IMR-90 (cell line): ENCODE data around the gene LY86. TPM values are rescaled to one million over a fixed set of nuclear protein-coding genes. Genes with fewer than 3 reads are reported as not detected.

ENCODE experiments used
- ATAC-seq: fragments of 200-7000 bp; cut with Tn5 transposase; 2 replicates; pipeline ENCODE4 v1.9.1; 2020; ENCODE audit warnings: low read depth, mild to moderate bottlenecking, moderate library complexity
- BruUV-seq: library from RNA; stranded (reverse); fragments of 400-500 nt; replicated peaks from 2 replicates; lab custom pipeline; 2021; lab: Mats Ljungman, UMichigan
- CTCF ChIA-PET: fragments of 300-600 bp; formaldehyde crosslinking; extraction: SDS; loops from one replicate; lab custom pipeline; 2021; ENCODE audit warnings: antibody characterized with exemption; lab: Yijun Ruan, JAX
- POLR2A ChIA-PET: fragments of 300-600 bp; sonication (Branson Sonifier 250); formaldehyde crosslinking; loops from one replicate; lab custom pipeline; 2022; ENCODE audit warnings: antibody characterized with exemption; ENCODE audit not compliant: unreplicated experiment; lab: Charles Lee
- DNase-seq: peaks from one replicate; pipeline ENCODE4 v3.0.0; 2013
- H2AFZ ChIP-seq: replicated peaks from 2 replicates; pipeline ENCODE3; 2013; ENCODE audit warnings: low read length, mild to moderate bottlenecking; ENCODE audit not compliant: poor library complexity
- H2AK5ac ChIP-seq: 2 replicates; pipeline ENCODE4 v1.6.1; 2013; ENCODE audit warnings: low read depth, low read length, inconsistent platforms
- H2AK9ac ChIP-seq: replicated peaks from 2 replicates; pipeline ENCODE3; 2013; ENCODE audit warnings: mild to moderate bottlenecking, low read depth, low read length, moderate library complexity; ENCODE audit not compliant: poor library complexity
- H2BK120ac ChIP-seq: 2 replicates; pipeline ENCODE4 v1.6.1; 2013; ENCODE audit warnings: low read depth, low read length, inconsistent platforms
- H2BK15ac ChIP-seq: 3 replicates; pipeline ENCODE4 v1.6.1; 2013; ENCODE audit warnings: low read depth, low read length, inconsistent platforms
- H2BK20ac ChIP-seq: 2 replicates; pipeline ENCODE4 v1.6.1; 2013; ENCODE audit warnings: low read depth, mild to moderate bottlenecking, inconsistent platforms, low read length, moderate library complexity
- H2BK5ac ChIP-seq: 2 replicates; pipeline ENCODE4 v1.6.1; 2013; ENCODE audit warnings: mild to moderate bottlenecking, low read depth, low read length, inconsistent platforms; ENCODE audit not compliant: poor library complexity, severe bottlenecking
- H3K14ac ChIP-seq: replicated peaks from 2 replicates; pipeline ENCODE4 v1.6.1; 2013; ENCODE audit warnings: low read depth, low read length, inconsistent platforms
- H3K18ac ChIP-seq: 2 replicates; pipeline ENCODE4 v1.6.1; 2013; ENCODE audit warnings: low read depth, low read length, control low read depth
- H3K23ac ChIP-seq: 2 replicates; pipeline ENCODE4 v1.6.1; 2013; ENCODE audit warnings: low read depth, low read length, inconsistent platforms
- H3K27ac ChIP-seq: 2 replicates; pipeline ENCODE4 v1.5.1; 2013; ENCODE audit warnings: mild to moderate bottlenecking, control low read depth, low read length; ENCODE audit not compliant: insufficient read depth
- H3K27me3 ChIP-seq: 2 replicates; pipeline ENCODE4 v1.6.1; 2013; ENCODE audit warnings: low read length; ENCODE audit not compliant: control insufficient read depth, insufficient read depth
- H3K36me3 ChIP-seq: 2 replicates; pipeline ENCODE4 v1.6.1; 2013; ENCODE audit warnings: low read length, mixed read lengths; ENCODE audit not compliant: control insufficient read depth, insufficient read depth
- H3K4ac ChIP-seq: 2 replicates; pipeline ENCODE4 v1.6.1; 2013; ENCODE audit warnings: low read depth, low read length, inconsistent platforms
- H3K4me1 ChIP-seq: 2 replicates; pipeline ENCODE4 v1.6.1; 2013; ENCODE audit warnings: low read length, mixed read lengths; ENCODE audit not compliant: control insufficient read depth, insufficient read depth
- H3K4me2 ChIP-seq: 2 replicates; pipeline ENCODE4 v1.6.1; 2013; ENCODE audit warnings: low read depth, mild to moderate bottlenecking, control low read depth, low read length, moderate library complexity
- H3K4me3 ChIP-seq: 2 replicates; pipeline ENCODE4 v1.5.1; 2013; ENCODE audit warnings: low read depth, mild to moderate bottlenecking, control low read depth, low read length, moderate library complexity; ENCODE audit not compliant: insufficient read depth
- H3K56ac ChIP-seq: 2 replicates; pipeline ENCODE4 v1.6.1; 2013; ENCODE audit warnings: low read length, inconsistent platforms; ENCODE audit not compliant: insufficient read depth; ENCODE audit errors: extremely low read depth
- H3K79me1 ChIP-seq, 2 experiments: 2 replicates each; pipeline ENCODE4 v1.6.1; 2013; ENCODE audit warnings: low read length in 2 of 2, inconsistent platforms in 1 of 2, low read depth in 1 of 2
- H3K9ac ChIP-seq: 2 replicates; pipeline ENCODE4 v1.6.1; 2013; ENCODE audit warnings: low read depth, low read length, control low read depth
- H3K9me1 ChIP-seq: 2 replicates; pipeline ENCODE4 v1.6.1; 2013; ENCODE audit warnings: low read length, inconsistent platforms; ENCODE audit not compliant: insufficient read depth
- H3K9me3 ChIP-seq: 2 replicates; pipeline ENCODE4 v1.6.1; 2013; ENCODE audit warnings: low read length; ENCODE audit not compliant: control insufficient read depth, insufficient read depth
- H4K20me1 ChIP-seq: 2 replicates; pipeline ENCODE4 v1.6.1; 2013; ENCODE audit warnings: low read length, inconsistent platforms; ENCODE audit not compliant: insufficient read depth
- H4K5ac ChIP-seq: 2 replicates; pipeline ENCODE4 v1.6.1; 2013; ENCODE audit warnings: mild to moderate bottlenecking, low read depth, low read length, control low read depth
- H4K8ac ChIP-seq, 2 experiments: 2 replicates each; pipeline ENCODE4 v1.6.1; 2013; ENCODE audit warnings: low read depth in 2 of 2, low read length in 2 of 2, control low read depth in 1 of 2, inconsistent platforms in 1 of 2
- H4K91ac ChIP-seq: 2 replicates; pipeline ENCODE4 v1.6.1; 2013; ENCODE audit warnings: low read depth, low read length, inconsistent platforms; ENCODE audit not compliant: insufficient read depth
- BHLHE40 ChIP-seq: fragments of 150-350 bp; IDR thresholded peaks from 2 replicates; pipeline ENCODE4 v1.6.1; 2016; ENCODE audit warnings: mild to moderate bottlenecking, low read depth, low read length
- CHD1 ChIP-seq: IDR thresholded peaks from 2 replicates; pipeline ENCODE4 v1.6.1; 2012; ENCODE audit warnings: low read depth, low read length, improper control_type of control experiment
- CTCF ChIP-seq: conservative IDR thresholded peaks from 2 replicates; pipeline ENCODE4 v1.5.1; 2012; ENCODE audit warnings: mild to moderate bottlenecking, low read depth, low read length, improper control_type of control experiment
- ELK1 ChIP-seq: fragments of 150-350 bp; IDR thresholded peaks from 2 replicates; pipeline ENCODE4 v1.6.1; 2016; ENCODE audit warnings: low read depth, mild to moderate bottlenecking, low read length, moderate library complexity, borderline replicate concordance
- FOS ChIP-seq: fragments of 150-350 bp; IDR thresholded peaks from 2 replicates; pipeline ENCODE4 v1.6.1; 2016; ENCODE audit warnings: low read depth, low read length
- MAFK ChIP-seq: IDR thresholded peaks from 2 replicates; pipeline ENCODE4 v1.6.1; 2012; ENCODE audit warnings: low read depth, low read length, improper control_type of control experiment
- MAZ ChIP-seq: IDR thresholded peaks from 2 replicates; pipeline ENCODE4 v1.6.1; 2012; ENCODE audit warnings: low read depth, mild to moderate bottlenecking, low read length, improper control_type of control experiment, moderate library complexity, borderline replicate concordance
- MXI1 ChIP-seq: IDR thresholded peaks from 2 replicates; pipeline ENCODE4 v1.6.1; 2012; ENCODE audit warnings: low read depth, mild to moderate bottlenecking, low read length, moderate library complexity, borderline replicate concordance
- NFE2L2 ChIP-seq: fragments of 150-350 bp; IDR thresholded peaks from 2 replicates; pipeline ENCODE4 v1.6.1; 2016; ENCODE audit warnings: low read depth, mild to moderate bottlenecking, low read length
- POLR2A ChIP-seq: IDR thresholded peaks from 2 replicates; pipeline ENCODE4 v1.6.1; 2012; ENCODE audit warnings: mild to moderate bottlenecking, low read depth, low read length
- RCOR1 ChIP-seq: IDR thresholded peaks from 2 replicates; pipeline ENCODE4 v1.6.1; 2012; ENCODE audit warnings: mild to moderate bottlenecking, low read length, improper control_type of control experiment; ENCODE audit not compliant: insufficient replicate concordance
- SMC3 ChIP-seq: fragments of 150-350 bp; IDR thresholded peaks from 2 replicates; pipeline ENCODE4 v1.6.1; 2016; ENCODE audit warnings: low read depth, mild to moderate bottlenecking, antibody characterized with exemption, low read length, moderate library complexity
- USF2 ChIP-seq: fragments of 150-350 bp; IDR thresholded peaks from 2 replicates; pipeline ENCODE4 v1.6.1; 2017; ENCODE audit warnings: mild to moderate bottlenecking, antibody characterized with exemption, low read length, low read depth
- WGBS, 2 experiments: methylation state at CpG; one replicate each; pipeline versions ENCODE4 v1.1.5 to v1.1.7; 2013; ENCODE audit warnings: missing lambda C conversion rate in 2 of 2; ENCODE audit not compliant: insufficient read length in 1 of 2; ENCODE audit errors: extremely low coverage in 2 of 2; 5-methylcytosine and 5-hydroxymethylcytosine counted together
- dilution Hi-C: fragments of 300-500 bp; cut with HindIII; formaldehyde crosslinking; loops from one replicate; pipeline ENCODE4 v1.14.3; 2018; ENCODE audit warnings: low sequenced_read_pairs; ENCODE audit not compliant: unreplicated experiment
- in situ Hi-C: fragments of 300-500 bp; cut with MboI; formaldehyde crosslinking; loops from 3 replicates; pipeline ENCODE4 v1.14.3; 2019; ENCODE audit warnings: low sequenced_read_pairs, inconsistent platforms, mixed read lengths
- intact Hi-C: fragments of 100-400 bp; cut with micrococcal nuclease; formaldehyde crosslinking; loops from 2 replicates; pipeline ENCODE4 v1.10.0; 2022
- polyA plus RNA-seq, 3 experiments: library from polyadenylated mRNA; depleted of rRNA; stranded (reverse); fragments of >200 nt; gene quantifications; 2 replicates each; pipeline ENCODE4 v1.2.3, GENCODE V29; 2012; ENCODE audit warnings: low replicate concordance in 1 of 3
- total RNA-seq: library from RNA; depleted of rRNA; stranded (reverse); fragments of >200 nt; gene quantifications from 2 replicates; pipeline ENCODE4 v1.2.3, GENCODE V29; 2012

The LY86 gene
- total and polyA plus RNA-seq, 2 of the 4 experiments (the other 2 are of a cell fraction) = not detected

- TF ChIP-seq RCOR1 = no peak
These were observed 1.6 kb upstream of the LY86 start (continued) for GRCh38 chr6:6586671-6587526.

GRCh38 chr6:6587696-6588063, 840 bp upstream of the LY86 start:
- Histone ChIP-seq H4K20me1 (no peaks in the 10 kb centered on the region), H2BK20ac (no peak overlapping the region), H2BK5ac (no peak overlapping the region), H3K79me1 (no peaks in the 10 kb centered on the region), H4K5ac (no peak overlapping the region), H3K18ac (no peak overlapping the region), H3K14ac (no peak overlapping the region), H4K91ac (no peak overlapping the region), H3K4me1 (no peaks in the 10 kb centered on the region), H2AK5ac (no peak overlapping the region), H3K56ac (no peak overlapping the region), H3K9me3 (peaks cover 6% of the 10 kb centered on the region), H2AFZ (no peak overlapping the region), H3K9ac (no peak overlapping the region), H3K27me3 (no peaks in the 10 kb centered on the region), H2AK9ac (no peak overlapping the region), H3K4ac (no peak overlapping the region), H3K23ac (no peak overlapping the region), H3K27ac (no peak overlapping the region), H2BK15ac (no peak overlapping the region), H3K36me3 (no peaks in the 10 kb centered on the region), H4K8ac (no peak overlapping the region), H3K9me1 (no peaks in the 10 kb centered on the region), H3K4me3 (no peak overlapping the region), H2BK120ac (no peak overlapping the region), H3K4me2 (no peak overlapping the region)
- DNase-seq (no peak), ATAC-seq (no peak)
- dilution Hi-C loops (no loop called here), in situ Hi-C loops (no loop called here), intact Hi-C loops (no loop called here)
- BruUV-seq = no TSS peak
- CTCF ChIA-PET = no interaction called here
- POLR2A ChIA-PET = no interaction called here
- no CpG with 5 or more reads among the region's 1 CpG for WGBS, 2 experiments
- TF ChIP-seq CTCF (no peak), RCOR1 (no peak), MAZ (no peak), BHLHE40 (no peak), NFE2L2 (no peak), MAFK (no peak), ELK1 (no peak), CHD1 (no peak), SMC3 (no peak), MXI1 (no peak), USF2 (no peak), POLR2A (no peak), FOS (no peak)
